ENCODE results near the gene GOLT1A. TPM values are rescaled to one million over a fixed set of nuclear protein-coding genes. Genes with fewer than 3 reads are reported as not detected.

The GOLT1A gene
- total RNA-seq, 2 donors from 2014 or later, result not detected

DNA sequence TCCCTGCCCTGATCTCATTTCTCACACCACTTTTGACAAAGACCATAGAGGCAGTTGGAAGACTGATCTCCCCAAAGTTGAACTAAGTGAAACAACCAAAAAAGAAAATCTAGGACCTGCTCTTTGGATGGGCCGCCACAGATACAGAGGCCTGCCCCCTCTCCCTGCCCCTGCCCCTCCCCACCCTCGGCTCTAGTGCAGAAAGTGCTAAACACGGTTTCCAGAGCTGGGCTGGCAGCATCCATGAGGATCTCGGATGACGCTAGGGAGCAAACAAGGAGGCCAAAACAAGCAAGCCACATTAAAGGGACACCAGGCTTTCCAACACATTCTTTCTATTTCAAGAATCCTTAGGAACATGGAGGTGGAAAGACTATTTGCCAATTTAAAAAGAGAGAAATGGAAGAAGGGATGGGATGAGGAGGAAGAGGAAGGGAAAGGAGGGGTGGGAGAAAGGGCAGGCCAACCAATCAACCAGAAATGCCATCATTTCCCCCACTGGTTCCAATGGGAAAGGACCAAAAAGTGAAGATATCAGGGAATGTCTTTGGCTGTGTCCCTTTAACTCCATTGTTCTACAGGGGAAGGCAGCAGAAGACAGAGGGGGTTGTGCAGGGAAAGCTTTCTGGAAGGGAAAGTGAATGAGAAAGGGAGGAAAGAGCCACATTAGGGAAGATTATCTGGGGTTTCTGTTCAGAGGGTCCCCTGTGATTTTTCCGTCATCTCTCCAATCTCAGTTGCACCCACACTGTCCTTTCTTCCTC is 38.3 kb upstream of the GOLT1A start:
- no peaks in the 10 kb centered on the region for H3K27me3 ChIP-seq (replicated peaks; ENCODE audit: insufficient read depth)
- no peak overlapping the region for H3K4me3 ChIP-seq
- H3K36me3 ChIP-seq, result no peaks in the 10 kb centered on the region
- no peak overlapping the region for H3K27ac ChIP-seq
- TF ChIP-seq, protein P1, sequence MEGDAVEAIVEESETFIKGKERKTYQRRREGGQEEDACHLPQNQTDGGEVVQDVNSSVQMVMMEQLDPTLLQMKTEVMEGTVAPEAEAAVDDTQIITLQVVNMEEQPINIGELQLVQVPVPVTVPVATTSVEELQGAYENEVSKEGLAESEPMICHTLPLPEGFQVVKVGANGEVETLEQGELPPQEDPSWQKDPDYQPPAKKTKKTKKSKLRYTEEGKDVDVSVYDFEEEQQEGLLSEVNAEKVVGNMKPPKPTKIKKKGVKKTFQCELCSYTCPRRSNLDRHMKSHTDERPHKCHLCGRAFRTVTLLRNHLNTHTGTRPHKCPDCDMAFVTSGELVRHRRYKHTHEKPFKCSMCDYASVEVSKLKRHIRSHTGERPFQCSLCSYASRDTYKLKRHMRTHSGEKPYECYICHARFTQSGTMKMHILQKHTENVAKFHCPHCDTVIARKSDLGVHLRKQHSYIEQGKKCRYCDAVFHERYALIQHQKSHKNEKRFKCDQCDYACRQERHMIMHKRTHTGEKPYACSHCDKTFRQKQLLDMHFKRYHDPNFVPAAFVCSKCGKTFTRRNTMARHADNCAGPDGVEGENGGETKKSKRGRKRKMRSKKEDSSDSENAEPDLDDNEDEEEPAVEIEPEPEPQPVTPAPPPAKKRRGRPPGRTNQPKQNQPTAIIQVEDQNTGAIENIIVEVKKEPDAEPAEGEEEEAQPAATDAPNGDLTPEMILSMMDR (IDR thresholded peaks at IDR 0.05), result no peak
- DNase-seq (ENCODE audit: low spot score) (no peak), ATAC-seq (ENCODE audit: insufficient number of reproducible peaks, low FRiP score, low read depth) (no peak)
- no peaks in the 10 kb centered on the region for H3K9me3 ChIP-seq
- no peaks in the 10 kb centered on the region for H3K4me1 ChIP-seq (ENCODE audit: control insufficient read depth in 1 of 2, low read depth in 2 of 2)

DNA sequence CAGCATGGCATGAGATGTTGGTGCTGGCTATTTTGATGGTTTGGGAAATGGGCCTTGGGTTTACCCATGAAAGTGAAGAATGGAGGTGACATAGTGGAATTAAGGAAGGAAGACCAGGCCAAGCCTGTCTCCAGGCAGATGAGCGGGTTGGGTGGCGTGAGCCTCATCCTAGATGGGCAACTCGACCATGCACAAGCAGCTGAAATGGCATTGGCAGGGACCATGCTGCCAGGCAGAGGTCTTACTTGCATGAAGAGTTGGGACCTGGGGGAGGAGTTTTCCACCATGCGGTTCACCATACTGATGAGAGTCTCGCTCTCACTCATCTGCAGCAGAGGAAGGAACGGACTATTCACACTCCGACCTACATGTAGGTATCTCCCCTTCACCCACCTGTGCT is 37.5 kb upstream of the GOLT1A start:
- TF ChIP-seq, protein P1 (IDR thresholded peaks at IDR 0.05), result no peak
- DNase-seq (ENCODE audit: low spot score), result no peak

GRCh38 chr1:204250428-204251030 is 36.7 kb upstream of the GOLT1A start:
- Histone ChIP-seq H3K4me3 (no peak overlapping the region), H3K4me1 (ENCODE audit: control insufficient read depth in 1 of 2, low read depth in 2 of 2) (no peaks in the 10 kb centered on the region), H3K27me3 (replicated peaks; ENCODE audit: insufficient read depth) (no peaks in the 10 kb centered on the region), H3K27ac (no peak overlapping the region), H3K9me3 (no peaks in the 10 kb centered on the region), H3K36me3 (no peaks in the 10 kb centered on the region)
- DNase-seq (ENCODE audit: low spot score) (no peak), ATAC-seq (ENCODE audit: insufficient number of reproducible peaks, low FRiP score, low read depth) (no peak)
- TF ChIP-seq, protein P1 (IDR thresholded peaks at IDR 0.05), result no peak

More for the DNA sequence above, 37.5 kb upstream of the GOLT1A start:
- H3K4me1 ChIP-seq (ENCODE audit: control insufficient read depth in 1 of 2, low read depth in 2 of 2), result no peaks in the 10 kb centered on the region
- no peaks in the 10 kb centered on the region for H3K9me3 ChIP-seq
- no peak overlapping the region for H3K27ac ChIP-seq
- H3K27me3 ChIP-seq (replicated peaks; ENCODE audit: insufficient read depth), result no peaks in the 10 kb centered on the region
- H3K36me3 ChIP-seq, result no peaks in the 10 kb centered on the region
- no peak overlapping the region for H3K4me3 ChIP-seq
- no peak for ATAC-seq (ENCODE audit: insufficient number of reproducible peaks, low FRiP score, low read depth)

GRCh38 chr1:204249736-204250427 is 36.1 kb upstream of the GOLT1A start:
- ATAC-seq (ENCODE audit: insufficient number of reproducible peaks, low FRiP score, low read depth), result no peak
- Histone ChIP-seq H3K4me3 (no peak overlapping the region), H3K27me3 (replicated peaks; ENCODE audit: insufficient read depth) (no peaks in the 10 kb centered on the region), H3K9me3 (no peaks in the 10 kb centered on the region), H3K27ac (no peak overlapping the region), H3K4me1 (ENCODE audit: control insufficient read depth in 1 of 2, low read depth in 2 of 2) (no peaks in the 10 kb centered on the region), H3K36me3 (no peaks in the 10 kb centered on the region)
- DNase-seq (ENCODE audit: low spot score), result no peak
- TF ChIP-seq, protein P1 (IDR thresholded peaks at IDR 0.05), result no peak

GRCh38 chr1:204248954-204249353 is 35.2 kb upstream of the GOLT1A start:
- Histone ChIP-seq H3K27me3 (replicated peaks; ENCODE audit: insufficient read depth) (no peaks in the 10 kb centered on the region), H3K9me3 (no peaks in the 10 kb centered on the region), H3K4me1 (ENCODE audit: control insufficient read depth in 1 of 2, low read depth in 2 of 2) (no peaks in the 10 kb centered on the region), H3K36me3 (no peaks in the 10 kb centered on the region), H3K27ac (no peak overlapping the region), H3K4me3 (no peak overlapping the region)
- ATAC-seq (ENCODE audit: insufficient number of reproducible peaks, low FRiP score, low read depth), result no peak
- no peak for DNase-seq (ENCODE audit: low spot score)
- TF ChIP-seq, protein P1 (IDR thresholded peaks at IDR 0.05), result no peak

All from thoracic aorta (tissue), 2 donors.